ENCODE measurements around the gene RALGAPA1.

The RALGAPA1 gene

DNA sequence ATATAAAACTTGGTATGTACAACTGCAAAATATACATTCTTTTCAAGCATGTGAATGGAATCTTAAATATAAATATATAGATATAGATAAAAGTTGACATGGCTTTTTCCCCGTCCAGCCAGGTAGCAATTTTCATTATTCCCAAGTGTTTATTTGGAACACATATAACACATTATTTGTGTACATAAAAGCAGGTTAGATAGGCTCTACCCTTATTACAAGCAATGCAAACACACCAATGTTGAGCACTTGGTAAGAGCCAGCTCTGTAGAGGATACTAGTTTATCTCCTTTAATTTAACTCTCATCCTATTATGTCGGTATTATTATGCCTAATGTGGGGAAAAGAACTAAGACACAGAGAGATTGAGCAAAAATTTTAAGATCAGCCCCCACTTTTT lies 282.1 kb downstream of the RALGAPA1 start:
- H3K27ac ChIP-seq (ENCODE audit: low read depth, low read length, severe bottlenecking), result no peak overlapping the region
- no CpG with 5 or more reads among the region's 2 CpGs for WGBS, 2 experiments (ENCODE audit: insufficient coverage in 2 of 2)
- H3K4me3 ChIP-seq (ENCODE audit: extremely low read depth, insufficient read depth, low read length, poor library complexity, severe bottlenecking), result no peak overlapping the region
- H3K36me3 ChIP-seq (ENCODE audit: control insufficient read depth, insufficient read depth, low read length), result no peaks in the 10 kb centered on the region
- peaks cover 3% of the 10 kb centered on the region for H3K4me1 ChIP-seq (ENCODE audit: control insufficient read depth, insufficient read depth, low read length, poor library complexity, severe bottlenecking)
- no peaks in the 10 kb centered on the region for H3K9me3 ChIP-seq (ENCODE audit: control insufficient read depth, low read length)

DNA sequence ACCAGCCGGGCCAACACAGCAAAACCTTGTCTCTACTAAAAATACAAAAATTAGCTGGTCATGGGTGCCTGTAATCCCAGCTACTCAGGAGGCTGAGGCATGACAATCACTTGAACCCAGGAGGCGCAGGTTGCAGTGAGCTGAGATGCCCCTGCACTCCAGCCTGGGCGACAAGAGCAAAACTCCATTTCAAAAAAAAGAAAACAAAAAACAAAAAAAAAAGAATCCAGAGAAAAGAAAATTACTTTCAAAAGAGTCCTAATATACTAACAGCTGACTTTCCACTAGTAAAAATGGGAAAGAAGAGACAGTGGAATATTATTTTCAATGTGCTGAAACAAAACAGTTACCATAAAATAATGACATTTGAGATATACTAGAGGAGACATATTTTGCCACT lies 283.4 kb downstream of the RALGAPA1 start:
- WGBS, 2 experiments (ENCODE audit: insufficient coverage in 2 of 2), result 83% methylated on average over 2 of the region's 3 CpGs; no CpG with 5 or more reads in 1 of the 2 experiments
- no peaks in the 10 kb centered on the region for H3K36me3 ChIP-seq (ENCODE audit: control insufficient read depth, insufficient read depth, low read length)

DNA sequence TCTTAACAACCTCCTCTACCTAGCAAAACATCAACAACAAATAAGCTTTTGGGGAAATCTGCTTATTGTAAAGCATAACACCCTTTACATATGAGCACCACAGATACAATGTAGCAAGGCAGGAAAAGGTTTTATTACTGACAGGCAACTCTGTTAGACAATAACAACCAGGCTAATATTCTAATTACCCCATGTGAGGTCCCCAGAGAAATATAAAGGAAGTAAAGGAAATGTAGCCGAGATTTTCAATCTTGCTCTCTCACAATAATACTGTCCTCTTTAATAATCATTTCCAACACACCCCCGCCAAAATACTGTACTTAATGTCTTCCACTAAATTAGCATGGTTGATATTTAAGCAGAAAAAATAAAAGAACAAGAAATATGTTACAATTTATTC lies 289.1 kb downstream of the RALGAPA1 start:
- Histone ChIP-seq H3K4me3 (ENCODE audit: extremely low read depth, insufficient read depth, low read length, poor library complexity, severe bottlenecking) (no peak overlapping the region), H3K36me3 (ENCODE audit: control insufficient read depth, insufficient read depth, low read length) (no peaks in the 10 kb centered on the region), H3K27ac (ENCODE audit: low read depth, low read length, severe bottlenecking) (no peak overlapping the region), H3K4me1 (ENCODE audit: control insufficient read depth, insufficient read depth, low read length, poor library complexity, severe bottlenecking) (no peaks in the 10 kb centered on the region), H3K9me3 (ENCODE audit: control insufficient read depth, low read length) (no peaks in the 10 kb centered on the region)
- WGBS, 2 experiments (ENCODE audit: insufficient coverage in 2 of 2), result no CpG with 5 or more reads among the region's 2 CpGs

More for the DNA sequence above, 283.4 kb downstream of the RALGAPA1 start:
- no peak overlapping the region for H3K27ac ChIP-seq (ENCODE audit: low read depth, low read length, severe bottlenecking)
- no peak overlapping the region for H3K4me3 ChIP-seq (ENCODE audit: extremely low read depth, insufficient read depth, low read length, poor library complexity, severe bottlenecking)
- peaks cover under 1% of the 10 kb centered on the region for H3K4me1 ChIP-seq (ENCODE audit: control insufficient read depth, insufficient read depth, low read length, poor library complexity, severe bottlenecking)
- no peaks in the 10 kb centered on the region for H3K9me3 ChIP-seq (ENCODE audit: control insufficient read depth, low read length)

DNA sequence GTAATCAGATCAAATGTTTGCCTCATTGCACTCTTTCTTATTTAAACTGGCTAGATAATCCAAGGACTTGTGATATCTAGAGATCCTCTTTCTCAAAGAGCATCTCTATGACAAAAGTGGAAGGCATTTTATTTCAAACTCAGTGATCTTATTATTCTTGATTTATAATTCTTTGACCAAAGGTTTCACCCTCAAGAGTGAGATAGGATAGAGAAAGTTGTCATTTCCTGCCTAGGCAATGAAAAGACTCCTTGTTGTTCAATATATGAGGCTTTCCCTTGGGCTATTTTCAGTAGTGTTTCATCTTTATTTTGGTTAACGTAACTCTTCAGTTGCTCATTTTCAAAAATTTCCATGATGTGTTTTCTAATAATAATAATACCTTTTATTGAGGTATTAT lies 293.2 kb downstream of the RALGAPA1 start:
- Histone ChIP-seq H3K4me1 (ENCODE audit: control insufficient read depth, insufficient read depth, low read length, poor library complexity, severe bottlenecking) (no peaks in the 10 kb centered on the region), H3K4me3 (ENCODE audit: extremely low read depth, insufficient read depth, low read length, poor library complexity, severe bottlenecking) (no peak overlapping the region), H3K9me3 (ENCODE audit: control insufficient read depth, low read length) (no peaks in the 10 kb centered on the region), H3K36me3 (ENCODE audit: control insufficient read depth, insufficient read depth, low read length) (no peaks in the 10 kb centered on the region), H3K27ac (ENCODE audit: low read depth, low read length, severe bottlenecking) (no peak overlapping the region)
- WGBS, 2 experiments (ENCODE audit: insufficient coverage in 2 of 2), result no CpG with 5 or more reads among the region's 1 CpG

DNA sequence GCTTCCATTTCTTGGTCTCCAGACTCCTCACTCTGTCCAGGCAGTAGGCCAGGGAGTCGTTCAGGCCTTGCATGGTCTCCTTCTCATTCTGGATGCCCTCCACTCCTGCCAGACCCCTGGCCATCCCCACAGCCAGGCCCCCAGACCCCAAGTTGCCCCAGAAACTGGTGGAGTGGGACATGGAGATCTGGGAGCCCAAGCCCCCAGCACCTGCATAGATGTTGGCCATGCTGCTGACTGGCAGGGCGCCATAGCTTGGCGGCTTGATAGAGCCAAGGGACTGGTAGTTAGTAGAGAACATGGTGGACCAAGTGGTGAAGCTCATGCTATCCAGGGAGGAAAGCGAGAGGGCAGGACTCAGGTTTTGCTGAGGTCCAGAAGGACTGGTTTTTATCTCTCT lies 296.3 kb downstream of the RALGAPA1 start:
- H3K27ac ChIP-seq (ENCODE audit: low read depth, low read length, severe bottlenecking), result no peak overlapping the region
- H3K4me3 ChIP-seq (ENCODE audit: extremely low read depth, insufficient read depth, low read length, poor library complexity, severe bottlenecking), result no peak overlapping the region
- H3K9me3 ChIP-seq (ENCODE audit: control insufficient read depth, low read length), result no peaks in the 10 kb centered on the region
- WGBS, 2 experiments (ENCODE audit: insufficient coverage in 2 of 2), result 80 to 85% methylated on average over 2 to 4 of the region's 4 CpGs
- no peaks in the 10 kb centered on the region for H3K4me1 ChIP-seq (ENCODE audit: control insufficient read depth, insufficient read depth, low read length, poor library complexity, severe bottlenecking)
- no peaks in the 10 kb centered on the region for H3K36me3 ChIP-seq (ENCODE audit: control insufficient read depth, insufficient read depth, low read length)

DNA sequence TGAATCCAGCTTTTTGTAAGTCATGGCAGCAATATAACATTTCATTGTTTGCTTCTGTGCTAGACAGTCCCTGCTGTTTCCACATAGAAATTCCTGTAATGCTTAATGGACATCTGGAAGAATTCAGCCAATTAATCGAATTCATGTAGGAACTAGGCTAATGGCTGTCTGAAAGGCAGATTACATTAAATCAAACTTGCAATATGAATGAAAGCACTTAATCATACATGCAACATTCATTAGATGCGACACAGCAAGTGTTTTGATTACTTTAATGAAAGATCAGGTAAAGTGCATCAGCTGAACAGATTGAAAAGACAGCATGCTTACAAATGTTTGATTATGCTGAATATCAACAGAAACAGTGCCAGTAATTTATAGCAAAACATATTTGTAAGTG lies 299.2 kb downstream of the RALGAPA1 start:
- Histone ChIP-seq H3K4me1 (ENCODE audit: control insufficient read depth, insufficient read depth, low read length, poor library complexity, severe bottlenecking) (peaks cover 6% of the 10 kb centered on the region), H3K27ac (ENCODE audit: low read depth, low read length, severe bottlenecking) (no peak overlapping the region), H3K36me3 (ENCODE audit: control insufficient read depth, insufficient read depth, low read length) (no peaks in the 10 kb centered on the region), H3K4me3 (ENCODE audit: extremely low read depth, insufficient read depth, low read length, poor library complexity, severe bottlenecking) (no peak overlapping the region), H3K9me3 (ENCODE audit: control insufficient read depth, low read length) (no peaks in the 10 kb centered on the region)
- no CpG with 5 or more reads among the region's 2 CpGs for WGBS, 2 experiments (ENCODE audit: insufficient coverage in 2 of 2)

DNA sequence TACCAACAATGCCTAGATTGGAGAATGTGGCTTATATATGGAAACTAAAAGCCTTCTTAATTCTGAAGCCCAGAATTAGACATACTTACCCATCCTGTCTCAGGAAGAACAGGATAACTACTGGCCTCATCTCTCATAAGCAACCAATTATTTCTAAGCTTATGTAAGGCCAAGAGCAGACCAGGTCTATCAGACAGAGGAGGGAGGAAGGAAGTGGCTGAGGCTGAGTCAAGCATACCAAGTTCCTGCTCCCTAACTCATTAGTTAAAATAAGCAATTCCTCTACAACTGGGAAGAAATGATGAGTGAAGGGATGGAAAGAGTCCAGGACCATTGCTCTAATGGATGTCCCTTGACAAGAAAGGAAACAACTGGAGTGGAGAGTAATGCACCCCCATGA lies 302.2 kb downstream of the RALGAPA1 start:
- peaks cover 6% of the 10 kb centered on the region for H3K4me1 ChIP-seq (ENCODE audit: control insufficient read depth, insufficient read depth, low read length, poor library complexity, severe bottlenecking)
- no peaks in the 10 kb centered on the region for H3K36me3 ChIP-seq (ENCODE audit: control insufficient read depth, insufficient read depth, low read length)
- no peak overlapping the region for H3K27ac ChIP-seq (ENCODE audit: low read depth, low read length, severe bottlenecking)
- H3K9me3 ChIP-seq (ENCODE audit: control insufficient read depth, low read length), result no peaks in the 10 kb centered on the region
- H3K4me3 ChIP-seq (ENCODE audit: extremely low read depth, insufficient read depth, low read length, poor library complexity, severe bottlenecking), result no peak overlapping the region

DNA sequence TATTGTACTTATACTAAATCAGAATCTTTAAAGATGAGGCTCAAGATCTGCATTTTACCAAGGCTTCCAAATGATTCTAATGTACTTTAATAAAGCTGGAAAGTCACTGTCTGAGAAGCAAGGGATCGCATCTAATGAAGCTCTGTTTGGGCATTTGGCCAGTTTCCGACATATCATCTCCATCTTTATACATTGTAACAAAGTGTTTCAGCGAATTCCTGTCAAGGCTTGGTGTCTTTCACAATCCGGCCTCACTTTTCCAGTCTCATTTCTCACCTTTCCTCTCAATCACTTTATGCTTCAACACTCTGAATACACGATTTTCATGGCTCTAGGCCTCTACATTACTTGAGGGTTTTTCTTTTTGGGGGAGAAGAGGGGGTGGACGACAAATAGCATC lies 302.6 kb downstream of the RALGAPA1 start:
- Histone ChIP-seq H3K9me3 (ENCODE audit: control insufficient read depth, low read length) (no peaks in the 10 kb centered on the region), H3K4me1 (ENCODE audit: control insufficient read depth, insufficient read depth, low read length, poor library complexity, severe bottlenecking) (peaks cover 6% of the 10 kb centered on the region)
- 80 to 90% methylated on average over 3 to 4 of the region's 6 CpGs for WGBS, 2 experiments (ENCODE audit: insufficient coverage in 2 of 2)

DNA sequence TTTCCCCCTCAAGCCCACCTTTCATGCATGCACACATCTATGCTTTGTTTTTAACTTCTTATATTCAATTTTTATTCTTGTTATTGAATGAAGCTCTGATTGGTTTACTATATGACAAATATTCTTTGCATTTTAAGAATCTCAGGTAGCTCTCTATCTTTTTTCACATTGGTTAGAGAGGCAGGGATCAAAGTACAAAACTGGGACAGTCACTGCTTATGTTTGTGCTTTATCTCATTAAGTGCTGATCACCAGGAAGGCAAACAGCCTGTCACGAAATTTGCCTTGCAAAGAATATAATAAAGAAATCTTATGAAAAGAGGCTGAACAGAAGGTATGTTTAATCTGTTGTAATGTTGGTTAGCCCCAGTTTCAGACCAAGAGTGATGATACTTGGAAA lies 304.8 kb downstream of the RALGAPA1 start:
- Histone ChIP-seq H3K36me3 (ENCODE audit: control insufficient read depth, insufficient read depth, low read length) (no peaks in the 10 kb centered on the region), H3K4me3 (ENCODE audit: extremely low read depth, insufficient read depth, low read length, poor library complexity, severe bottlenecking) (no peak overlapping the region), H3K9me3 (ENCODE audit: control insufficient read depth, low read length) (no peaks in the 10 kb centered on the region), H3K27ac (ENCODE audit: low read depth, low read length, severe bottlenecking) (no peak overlapping the region), H3K4me1 (ENCODE audit: control insufficient read depth, insufficient read depth, low read length, poor library complexity, severe bottlenecking) (peaks cover 6% of the 10 kb centered on the region)
- 63% methylated on average over 1 of the region's 1 CpG; no CpG with 5 or more reads in 1 of the 2 experiments for WGBS, 2 experiments (ENCODE audit: insufficient coverage in 2 of 2)

More for the DNA sequence above, 302.6 kb downstream of the RALGAPA1 start:
- Histone ChIP-seq H3K27ac (ENCODE audit: low read depth, low read length, severe bottlenecking) (no peak overlapping the region), H3K4me3 (ENCODE audit: extremely low read depth, insufficient read depth, low read length, poor library complexity, severe bottlenecking) (no peak overlapping the region), H3K36me3 (ENCODE audit: control insufficient read depth, insufficient read depth, low read length) (no peaks in the 10 kb centered on the region)

DNA sequence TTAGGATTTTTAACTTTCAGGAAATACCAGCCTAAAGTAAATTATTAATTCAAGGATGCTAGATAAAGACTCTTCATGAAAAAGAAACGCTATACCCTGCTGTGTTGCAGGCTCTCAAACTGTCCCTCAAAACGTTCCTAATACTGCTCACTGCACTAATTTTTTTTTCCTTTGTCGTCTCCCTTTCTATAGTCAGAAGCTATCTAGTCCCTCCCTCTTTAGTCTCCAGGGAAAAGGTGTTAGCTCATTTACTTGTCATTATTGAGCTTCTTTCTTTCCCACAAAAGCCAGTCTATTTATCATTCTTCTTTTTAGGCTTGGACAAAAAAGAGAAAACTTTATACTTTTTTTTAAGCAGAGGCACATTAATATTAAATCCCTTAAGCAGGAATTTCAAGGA lies 305.4 kb downstream of the RALGAPA1 start:
- WGBS, 2 experiments (ENCODE audit: insufficient coverage in 2 of 2), result 32 to 54% methylated on average over 3 of the region's 3 CpGs
- Histone ChIP-seq H3K9me3 (ENCODE audit: control insufficient read depth, low read length) (no peaks in the 10 kb centered on the region), H3K36me3 (ENCODE audit: control insufficient read depth, insufficient read depth, low read length) (no peaks in the 10 kb centered on the region), H3K4me1 (ENCODE audit: control insufficient read depth, insufficient read depth, low read length, poor library complexity, severe bottlenecking) (peaks cover 6% of the 10 kb centered on the region), H3K27ac (ENCODE audit: low read depth, low read length, severe bottlenecking) (no peak overlapping the region), H3K4me3 (ENCODE audit: extremely low read depth, insufficient read depth, low read length, poor library complexity, severe bottlenecking) (no peak overlapping the region)

DNA sequence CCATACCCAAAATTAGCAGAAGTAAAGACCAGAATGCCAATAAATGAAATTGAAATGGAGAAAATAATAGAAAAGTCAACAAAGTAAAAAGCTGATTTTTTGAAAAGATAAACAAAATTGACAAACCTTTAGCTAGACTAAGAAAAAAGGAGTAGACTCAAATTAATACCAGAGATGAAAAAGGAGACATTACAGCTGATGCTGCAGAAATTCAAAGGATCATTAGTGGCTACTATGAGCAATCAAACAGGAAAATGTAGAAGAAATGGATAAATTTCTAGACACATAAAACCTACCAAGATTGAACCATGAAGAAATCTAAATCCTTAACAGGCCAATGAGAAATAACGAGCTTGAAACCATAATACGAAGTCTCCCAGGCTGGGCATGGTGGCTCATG lies 309.9 kb downstream of the RALGAPA1 start:
- no peak overlapping the region for H3K4me3 ChIP-seq (ENCODE audit: extremely low read depth, insufficient read depth, low read length, poor library complexity, severe bottlenecking)
- H3K36me3 ChIP-seq (ENCODE audit: control insufficient read depth, insufficient read depth, low read length), result no peaks in the 10 kb centered on the region
- no peaks in the 10 kb centered on the region for H3K4me1 ChIP-seq (ENCODE audit: control insufficient read depth, insufficient read depth, low read length, poor library complexity, severe bottlenecking)
- 67 to 89% methylated on average over 2 of the region's 2 CpGs for WGBS, 2 experiments (ENCODE audit: insufficient coverage in 2 of 2)
- H3K9me3 ChIP-seq (ENCODE audit: control insufficient read depth, low read length), result no peaks in the 10 kb centered on the region
- no peak overlapping the region for H3K27ac ChIP-seq (ENCODE audit: low read depth, low read length, severe bottlenecking)

DNA sequence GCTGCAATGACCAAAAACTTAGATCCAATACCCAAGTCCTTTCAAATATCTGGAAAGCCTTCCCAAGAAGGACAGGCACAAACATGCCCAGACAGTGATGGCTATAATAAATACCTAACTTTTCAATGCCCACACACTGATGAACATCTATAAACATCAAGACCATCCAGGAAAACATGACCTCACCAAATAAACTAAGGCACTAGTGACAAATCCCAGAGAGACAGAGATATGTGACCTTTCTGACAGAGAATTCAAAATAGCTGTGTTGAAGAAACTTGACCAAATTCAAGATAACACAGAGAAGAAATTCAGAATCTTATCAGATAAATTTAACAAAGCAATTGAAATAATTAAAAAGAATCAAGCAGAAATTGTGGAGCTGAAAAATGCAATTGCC lies 313.8 kb downstream of the RALGAPA1 start:
- Histone ChIP-seq H3K4me1 (ENCODE audit: control insufficient read depth, insufficient read depth, low read length, poor library complexity, severe bottlenecking) (no peaks in the 10 kb centered on the region), H3K27ac (ENCODE audit: low read depth, low read length, severe bottlenecking) (no peak overlapping the region), H3K36me3 (ENCODE audit: control insufficient read depth, insufficient read depth, low read length) (no peaks in the 10 kb centered on the region), H3K4me3 (ENCODE audit: extremely low read depth, insufficient read depth, low read length, poor library complexity, severe bottlenecking) (no peak overlapping the region), H3K9me3 (ENCODE audit: control insufficient read depth, low read length) (no peaks in the 10 kb centered on the region)
